Hepatocyte (in vitro differentiated cells): ENCODE measurements around the gene SCFD2. TPM values are rescaled to one million over a fixed set of nuclear protein-coding genes. Genes with fewer than 3 reads are reported as not detected.

Source experiments
- DNase-seq: peaks from one replicate; pipeline ENCODE4 v3.0.0-alpha.2; 2016; ENCODE audit warnings: low spot score
- H2AFZ ChIP-seq: fragments of 200-600 bp; sonication (generic); 2 replicates; pipeline ENCODE4 v1.6.0; 2016; ENCODE audit warnings: antibody characterized with exemption, mild to moderate bottlenecking
- H3K27ac ChIP-seq: fragments of 200-600 bp; sonication (generic); 2 replicates; pipeline ENCODE4 v1.5.1; 2016; ENCODE audit warnings: mild to moderate bottlenecking
- H3K27me3 ChIP-seq: fragments of 200-600 bp; sonication (generic); 2 replicates; pipeline ENCODE4 v1.6.1; 2016
- H3K36me3 ChIP-seq: fragments of 200-600 bp; sonication (generic); replicated peaks from 2 replicates; pipeline ENCODE4 v1.5.1; 2016; ENCODE audit warnings: low read depth; ENCODE audit not compliant: insufficient read depth
- H3K4me1 ChIP-seq: fragments of 200-600 bp; sonication (generic); 2 replicates; pipeline ENCODE4 v1.5.1; 2016; ENCODE audit warnings: mild to moderate bottlenecking, moderate library complexity; ENCODE audit not compliant: insufficient read depth
- H3K4me2 ChIP-seq: fragments of 200-600 bp; sonication (generic); 2 replicates; pipeline ENCODE4 v1.6.0; 2016
- H3K4me3 ChIP-seq: fragments of 200-600 bp; sonication (generic); 2 replicates; pipeline ENCODE4 v1.5.1; 2016; ENCODE audit warnings: mild to moderate bottlenecking
- H3K79me2 ChIP-seq: fragments of 200-600 bp; sonication (generic); 2 replicates; pipeline ENCODE4 v1.6.0; 2017; ENCODE audit warnings: mild to moderate bottlenecking
- H3K9me2 ChIP-seq: fragments of 200-600 bp; sonication (generic); replicated peaks from 2 replicates; pipeline ENCODE4 v1.6.0; 2017; ENCODE audit warnings: mild to moderate bottlenecking; ENCODE audit not compliant: insufficient read depth
- H3K9me3 ChIP-seq: fragments of 200-600 bp; sonication (generic); 2 replicates; pipeline ENCODE4 v1.5.1; 2016; ENCODE audit warnings: low read depth, mild to moderate bottlenecking
- H4K20me1 ChIP-seq: fragments of 200-600 bp; sonication (generic); 2 replicates; pipeline ENCODE4 v1.6.0; 2016; ENCODE audit warnings: mild to moderate bottlenecking; ENCODE audit not compliant: insufficient read depth, poor library complexity, severe bottlenecking
- CTCF ChIP-seq: fragments of 200-600 bp; sonication (generic); IDR thresholded peaks from 2 replicates; pipeline ENCODE4 v1.5.1; 2016; ENCODE audit warnings: antibody characterized with exemption, mild to moderate bottlenecking; ENCODE audit not compliant: poor library complexity
- EZH2 ChIP-seq: fragments of 200-600 bp; sonication (generic); IDR thresholded peaks from 2 replicates; pipeline ENCODE4 v1.6.1; 2016; ENCODE audit warnings: antibody characterized with exemption, mild to moderate bottlenecking, borderline replicate concordance
- EZH2phosphoT487 ChIP-seq: fragments of 200-600 bp; sonication (generic); IDR thresholded peaks from one replicate; pipeline ENCODE4 v1.6.1; 2018; ENCODE audit warnings: antibody characterized with exemption, mild to moderate bottlenecking, low read depth, moderate library complexity; ENCODE audit not compliant: unreplicated experiment, severe bottlenecking
- WGBS: methylation state at CpG from one replicate; pipeline ENCODE4 v1.1.6; 2016; ENCODE audit warnings: low lambda C conversion rate; ENCODE audit errors: missing lambda C conversion rate; 5-methylcytosine and 5-hydroxymethylcytosine counted together
- polyA plus RNA-seq: library from polyadenylated mRNA; unstranded; fragments of >200 nt; fragmentation: Nextera tagmentation; extraction: Ambion mirVana; gene quantifications from 2 replicates; pipeline ENCODE4 v1.2.1, GENCODE V29; 2016
- total RNA-seq: library from RNA; depleted of rRNA; stranded (reverse); fragments of >200 nt; gene quantifications from 2 replicates; pipeline ENCODE4 v1.2.3, GENCODE V29; 2014

The SCFD2 gene
- total and polyA plus RNA-seq, 2 experiments from 2014 or later: 8.4 to 15.7 TPM

DNA sequence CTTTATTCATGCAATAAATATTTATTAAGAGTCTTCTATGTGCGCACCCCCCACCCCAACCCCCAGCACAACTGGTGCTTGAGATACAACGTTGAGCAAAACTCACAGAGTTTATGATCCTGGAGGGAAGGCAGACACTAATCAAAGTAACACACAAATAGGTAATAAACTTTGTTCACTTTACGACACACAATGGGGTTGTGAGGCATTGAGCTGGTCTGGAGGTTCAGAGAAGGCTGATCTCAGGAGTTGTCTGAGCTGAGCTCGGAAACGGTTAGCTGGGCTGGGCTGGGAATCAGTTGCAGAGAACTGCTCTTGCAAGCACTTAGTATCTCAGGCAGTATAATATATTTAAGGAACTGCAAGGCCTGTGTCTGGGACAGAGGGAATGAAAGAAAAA, 238.5 kb downstream of the SCFD2 start:
- Histone ChIP-seq H3K4me3 (no peak overlapping the region), H2AFZ (no peak overlapping the region), H3K79me2 (no peaks in the 10 kb centered on the region), H3K27ac (no peak overlapping the region), H3K9me3 (no peaks in the 10 kb centered on the region), H3K4me2 (peak overlapping the region; percentile 14), H4K20me1 (no peaks in the 10 kb centered on the region), H3K27me3 (no peaks in the 10 kb centered on the region), H3K9me2 (no peaks in the 10 kb centered on the region), H3K4me1 (peaks cover 3% of the 10 kb centered on the region), H3K36me3 (no peaks in the 10 kb centered on the region)
- TF ChIP-seq CTCF: no peak
- no peak for DNase-seq
- 57% methylated on average over 5 of the region's 5 CpGs for WGBS

- Histone ChIP-seq H3K4me1 (peaks cover 12% of the 10 kb centered on the region), H3K4me2 (no peak overlapping the region), H3K9me3 (no peaks in the 10 kb centered on the region), H3K4me3 (no peak overlapping the region), H3K79me2 (no peaks in the 10 kb centered on the region), H2AFZ (no peak overlapping the region), H3K27ac (no peak overlapping the region), H4K20me1 (no peaks in the 10 kb centered on the region), H3K36me3 (no peaks in the 10 kb centered on the region), H3K27me3 (no peaks in the 10 kb centered on the region), H3K9me2 (no peaks in the 10 kb centered on the region)
- 86% methylated on average over 5 of the region's 5 CpGs for WGBS
- DNase-seq: no peak
- TF ChIP-seq EZH2 (no peak), EZH2phosphoT487 (no peak), CTCF (no peak)
Measured at GRCh38 chr4:53126099-53126498, 239.8 kb downstream of the SCFD2 start.

- no peak overlapping the region for H3K4me2 ChIP-seq
- H3K9me2 ChIP-seq: no peaks in the 10 kb centered on the region
- H3K79me2 ChIP-seq: no peaks in the 10 kb centered on the region
- no peaks in the 10 kb centered on the region for H3K36me3 ChIP-seq
- no peak overlapping the region for H3K27ac ChIP-seq
- 100% methylated on average over 1 of the region's 1 CpG for WGBS
- DNase-seq: no peak
- no peaks in the 10 kb centered on the region for H3K9me3 ChIP-seq
- no peak for TF ChIP-seq CTCF
- no peak for TF ChIP-seq EZH2phosphoT487
- no peak for TF ChIP-seq EZH2
- H4K20me1 ChIP-seq: no peaks in the 10 kb centered on the region
- no peak overlapping the region for H3K4me3 ChIP-seq
- peaks cover 26% of the 10 kb centered on the region for H3K4me1 ChIP-seq
- H2AFZ ChIP-seq: no peak overlapping the region
- H3K27me3 ChIP-seq: no peaks in the 10 kb centered on the region
Measured at GRCh38 chr4:53123819-53124218, 242.0 kb downstream of the SCFD2 start.

GRCh38 chr4:53123171-53123570, 242.7 kb downstream of the SCFD2 start:
- peak overlapping the region; percentile 50 for H3K27ac ChIP-seq
- TF ChIP-seq EZH2 (no peak), EZH2phosphoT487 (no peak), CTCF (no peak)
- DNase-seq: no peak

More at GRCh38 chr4:53123171-53123570, 242.7 kb downstream of the SCFD2 start:
- H3K9me3 ChIP-seq: no peaks in the 10 kb centered on the region
- H3K36me3 ChIP-seq: no peaks in the 10 kb centered on the region
- peaks cover 32% of the 10 kb centered on the region for H3K4me1 ChIP-seq
- 44% methylated on average over 2 of the region's 2 CpGs for WGBS
- H4K20me1 ChIP-seq: no peaks in the 10 kb centered on the region
- no peaks in the 10 kb centered on the region for H3K27me3 ChIP-seq
- H3K4me3 ChIP-seq: no peak overlapping the region
- H3K79me2 ChIP-seq: no peaks in the 10 kb centered on the region
- H3K9me2 ChIP-seq: no peaks in the 10 kb centered on the region
- no peak overlapping the region for H2AFZ ChIP-seq
- H3K4me2 ChIP-seq: peak overlapping the region; percentile 63
